Measurements from ENCODE around the gene ABHD16A. TPM values are rescaled to one million over a fixed set of nuclear protein-coding genes. Genes with fewer than 3 reads are reported as not detected.

The ABHD16A gene
- total and polyA plus RNA-seq, 4 donors = 26.6 to 59.4 (median 34.9) TPM

DNA sequence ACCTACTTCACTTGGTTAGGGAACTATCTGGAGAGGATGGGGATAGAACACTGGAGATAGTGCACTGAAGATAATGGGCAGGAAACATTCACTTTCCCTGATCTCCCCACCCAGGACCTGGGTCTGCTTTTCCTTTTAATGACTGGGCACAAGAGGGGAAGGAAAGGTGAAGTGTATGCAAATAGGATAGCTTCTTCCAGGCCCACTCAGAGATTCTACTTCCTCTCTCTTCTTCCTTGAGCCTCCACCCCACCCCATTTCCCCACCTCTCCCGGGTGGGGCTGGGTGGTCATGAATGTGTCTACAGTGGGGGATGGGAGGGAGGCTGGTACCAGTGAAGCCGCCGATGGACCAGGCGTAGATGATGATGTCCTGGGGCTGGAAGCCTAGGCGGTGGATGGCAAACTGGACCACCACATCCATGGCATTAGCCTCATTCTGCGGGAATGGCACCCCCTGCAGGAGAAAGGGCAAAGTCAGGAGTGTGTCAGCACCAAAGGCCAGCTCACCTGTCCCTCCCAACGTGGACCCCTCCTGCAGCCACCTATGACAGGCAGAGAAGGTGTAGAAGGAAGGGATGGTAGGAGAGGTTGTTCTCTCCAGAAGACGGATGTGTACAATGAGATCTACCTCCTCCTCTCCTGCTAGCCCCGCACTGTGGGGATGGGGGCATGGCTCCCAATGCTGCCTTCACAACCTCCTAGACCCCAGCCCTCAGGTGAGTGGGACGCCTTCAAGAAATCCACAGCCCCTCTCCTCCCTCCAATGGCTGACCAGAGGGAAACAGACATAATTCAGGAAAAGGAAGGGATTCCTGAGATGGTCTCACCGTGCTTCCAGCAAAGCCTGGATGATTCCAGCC, 13.6 kb downstream of the ABHD16A start:
- Histone ChIP-seq H3K4me1 (ENCODE audit: control insufficient read depth in 4 of 4, insufficient read depth in 4 of 4, low read length in 3 of 4) (no peaks in the 10 kb centered on the region), H3K27me3 (ENCODE audit: control insufficient read depth in 4 of 4, insufficient read depth in 4 of 4, low read length in 3 of 4) (no peaks in the 10 kb centered on the region), H3K9me3 (ENCODE audit: control insufficient read depth in 4 of 4, low read length in 3 of 4) (no peaks in the 10 kb centered on the region), H3K27ac (ENCODE audit: low read depth in 1 of 2, low read length in 2 of 2) (no peak overlapping the region), H3K4me3 (ENCODE audit: low read depth in 1 of 3, low read length in 3 of 3) (no peak overlapping the region), H3K36me3 (ENCODE audit: control insufficient read depth in 4 of 4, insufficient read depth in 3 of 4, low read depth in 1 of 4, low read length in 3 of 4) (peaks cover 4 to 82% (median 61%) of the 10 kb centered on the region in 4 donors), H3K9ac (ENCODE audit: low read depth in 1 of 2, low read length in 2 of 2) (no peak overlapping the region)
- no peak for DNase-seq (ENCODE audit: low spot score)
- TF ChIP-seq, protein P1, sequence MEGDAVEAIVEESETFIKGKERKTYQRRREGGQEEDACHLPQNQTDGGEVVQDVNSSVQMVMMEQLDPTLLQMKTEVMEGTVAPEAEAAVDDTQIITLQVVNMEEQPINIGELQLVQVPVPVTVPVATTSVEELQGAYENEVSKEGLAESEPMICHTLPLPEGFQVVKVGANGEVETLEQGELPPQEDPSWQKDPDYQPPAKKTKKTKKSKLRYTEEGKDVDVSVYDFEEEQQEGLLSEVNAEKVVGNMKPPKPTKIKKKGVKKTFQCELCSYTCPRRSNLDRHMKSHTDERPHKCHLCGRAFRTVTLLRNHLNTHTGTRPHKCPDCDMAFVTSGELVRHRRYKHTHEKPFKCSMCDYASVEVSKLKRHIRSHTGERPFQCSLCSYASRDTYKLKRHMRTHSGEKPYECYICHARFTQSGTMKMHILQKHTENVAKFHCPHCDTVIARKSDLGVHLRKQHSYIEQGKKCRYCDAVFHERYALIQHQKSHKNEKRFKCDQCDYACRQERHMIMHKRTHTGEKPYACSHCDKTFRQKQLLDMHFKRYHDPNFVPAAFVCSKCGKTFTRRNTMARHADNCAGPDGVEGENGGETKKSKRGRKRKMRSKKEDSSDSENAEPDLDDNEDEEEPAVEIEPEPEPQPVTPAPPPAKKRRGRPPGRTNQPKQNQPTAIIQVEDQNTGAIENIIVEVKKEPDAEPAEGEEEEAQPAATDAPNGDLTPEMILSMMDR (IDR thresholded peaks at IDR 0.05; ENCODE audit: low read depth, low read length, missing input control) = no peak
- TF ChIP-seq MAX (IDR thresholded peaks at IDR 0.05) (no peak), GABPA (IDR thresholded peaks at IDR 0.05 in 1 of 2, conservative IDR thresholded peaks at IDR 0.05 in 1 of 2) (no peak), JUND (IDR thresholded peaks at IDR 0.05) (no peak), RAD21 (IDR thresholded peaks at IDR 0.05) (peak in 1 of 2 donors; percentile 17)
- WGBS = 85% methylated on average over 11 of the region's 11 CpGs

- no peak for DNase-seq (ENCODE audit: low spot score)
- Histone ChIP-seq H3K27me3 (ENCODE audit: control insufficient read depth in 4 of 4, insufficient read depth in 4 of 4, low read length in 3 of 4) (no peaks in the 10 kb centered on the region), H3K4me1 (ENCODE audit: control insufficient read depth in 4 of 4, insufficient read depth in 4 of 4, low read length in 3 of 4) (peaks cover 0 to 3% (median 1%) of the 10 kb centered on the region in 4 donors), H3K27ac (ENCODE audit: low read depth in 1 of 2, low read length in 2 of 2) (no peak overlapping the region), H3K36me3 (ENCODE audit: control insufficient read depth in 4 of 4, insufficient read depth in 3 of 4, low read depth in 1 of 4, low read length in 3 of 4) (peaks cover 4 to 71% (median 59%) of the 10 kb centered on the region in 4 donors), H3K9ac (ENCODE audit: low read depth in 1 of 2, low read length in 2 of 2) (no peak overlapping the region), H3K4me3 (ENCODE audit: low read depth in 1 of 3, low read length in 3 of 3) (no peak overlapping the region), H3K9me3 (ENCODE audit: control insufficient read depth in 4 of 4, low read length in 3 of 4) (no peaks in the 10 kb centered on the region)
- TF ChIP-seq HNF4G (IDR thresholded peaks at IDR 0.05) = no peak
- no peak for TF ChIP-seq JUND (IDR thresholded peaks at IDR 0.05)
- TF ChIP-seq EGR1 (IDR thresholded peaks at IDR 0.05; ENCODE audit: low read depth in 2 of 2) = no peak
- no peak for TF ChIP-seq MAX (IDR thresholded peaks at IDR 0.05)
- TF ChIP-seq FOXA2 (IDR thresholded peaks at IDR 0.05) = no peak
- TF ChIP-seq HNF4A (conservative IDR thresholded peaks at IDR 0.05) = no peak
- 91% methylated on average over 14 of the region's 14 CpGs for WGBS
Measured at GRCh38 chr6:31687860-31688693, 15.0 kb downstream of the ABHD16A start.

- Histone ChIP-seq H3K9me3 (ENCODE audit: control insufficient read depth in 4 of 4, low read length in 3 of 4) (no peaks in the 10 kb centered on the region), H3K36me3 (ENCODE audit: control insufficient read depth in 4 of 4, insufficient read depth in 3 of 4, low read depth in 1 of 4, low read length in 3 of 4) (peaks cover 4 to 64% (median 52%) of the 10 kb centered on the region in 4 donors), H3K4me3 (ENCODE audit: low read depth in 1 of 3, low read length in 3 of 3) (no peak overlapping the region), H3K4me1 (ENCODE audit: control insufficient read depth in 4 of 4, insufficient read depth in 4 of 4, low read length in 3 of 4) (peaks cover 0 to 7% (median 5%) of the 10 kb centered on the region in 4 donors), H3K9ac (ENCODE audit: low read depth in 1 of 2, low read length in 2 of 2) (no peak overlapping the region), H3K27ac (ENCODE audit: low read depth in 1 of 2, low read length in 2 of 2) (no peak overlapping the region), H3K27me3 (ENCODE audit: control insufficient read depth in 4 of 4, insufficient read depth in 4 of 4, low read length in 3 of 4) (no peaks in the 10 kb centered on the region)
- no peak for TF ChIP-seq HNF4A (conservative IDR thresholded peaks at IDR 0.05)
- TF ChIP-seq, protein P2, sequence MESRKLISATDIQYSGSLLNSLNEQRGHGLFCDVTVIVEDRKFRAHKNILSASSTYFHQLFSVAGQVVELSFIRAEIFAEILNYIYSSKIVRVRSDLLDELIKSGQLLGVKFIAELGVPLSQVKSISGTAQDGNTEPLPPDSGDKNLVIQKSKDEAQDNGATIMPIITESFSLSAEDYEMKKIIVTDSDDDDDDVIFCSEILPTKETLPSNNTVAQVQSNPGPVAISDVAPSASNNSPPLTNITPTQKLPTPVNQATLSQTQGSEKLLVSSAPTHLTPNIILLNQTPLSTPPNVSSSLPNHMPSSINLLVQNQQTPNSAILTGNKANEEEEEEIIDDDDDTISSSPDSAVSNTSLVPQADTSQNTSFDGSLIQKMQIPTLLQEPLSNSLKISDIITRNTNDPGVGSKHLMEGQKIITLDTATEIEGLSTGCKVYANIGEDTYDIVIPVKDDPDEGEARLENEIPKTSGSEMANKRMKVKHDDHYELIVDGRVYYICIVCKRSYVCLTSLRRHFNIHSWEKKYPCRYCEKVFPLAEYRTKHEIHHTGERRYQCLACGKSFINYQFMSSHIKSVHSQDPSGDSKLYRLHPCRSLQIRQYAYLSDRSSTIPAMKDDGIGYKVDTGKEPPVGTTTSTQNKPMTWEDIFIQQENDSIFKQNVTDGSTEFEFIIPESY (IDR thresholded peaks at IDR 0.05) = no peak
- no peak for DNase-seq (ENCODE audit: low spot score)
- WGBS = 84% methylated on average over 8 of the region's 8 CpGs
Measured at GRCh38 chr6:31687321-31687720, 15.8 kb downstream of the ABHD16A start.

Measured in liver (tissue), 9 donors.